ENCODE measurements around the gene FCGBP.

FCGBP gene

DNA sequence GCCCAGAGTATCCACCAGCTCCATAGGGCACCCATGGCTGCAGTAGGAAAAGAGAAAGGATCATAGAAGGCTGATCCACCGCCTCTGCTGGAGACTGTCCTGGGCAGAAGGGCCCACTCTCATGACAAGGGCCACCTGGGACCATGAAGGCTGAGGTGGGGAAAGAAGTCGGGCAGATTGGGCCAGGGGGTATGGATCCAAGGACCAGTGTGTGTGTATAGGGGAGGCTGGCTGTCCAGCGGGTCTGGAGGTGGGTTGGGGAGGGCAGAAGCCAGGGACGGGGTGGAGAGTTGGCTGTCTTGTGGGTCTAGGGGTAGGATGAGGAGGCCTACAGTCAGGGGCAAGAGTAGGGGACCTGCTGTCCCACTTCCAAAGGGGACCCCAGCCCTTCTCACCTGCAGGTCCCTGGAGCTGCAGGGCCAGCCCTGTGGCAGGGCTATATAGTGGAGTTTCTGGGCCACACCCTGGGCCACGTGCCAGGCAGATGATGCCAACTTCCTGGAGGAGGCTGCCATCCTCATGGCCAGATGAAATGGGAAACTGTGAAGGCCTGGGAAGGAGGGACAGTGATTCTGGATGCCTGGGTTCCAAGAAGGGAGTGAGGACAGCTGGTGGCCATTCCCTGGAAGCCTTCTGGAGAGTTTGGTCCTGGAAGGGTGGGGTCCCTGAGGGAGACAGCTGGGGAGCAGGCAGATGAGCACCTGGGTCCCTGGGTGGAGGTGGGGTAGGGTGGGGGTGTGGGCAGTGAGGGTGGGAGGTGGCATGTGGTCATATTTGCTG is at the start of gene FCGBP:
TSS of gene FCGBP (minus strand) at position 51 of the 780 bp plus-strand sequence.
- no peaks in the 10 kb centered on the region for H3K27me3 Mint-ChIP-seq
- H3K4me1 Mint-ChIP-seq = peaks cover 45% of the 10 kb centered on the region
- no peaks in the 10 kb centered on the region for H3K9me3 Mint-ChIP-seq
- DNase-seq (ENCODE audit: low spot score in 2 of 2) = no peak
- peaks cover 4% of the 10 kb centered on the region for H3K36me3 Mint-ChIP-seq (ENCODE audit: insufficient read depth)
- H3K27ac Mint-ChIP-seq (ENCODE audit: low read depth) = peak within 1 kb of the TSS; percentile 87
- no peak for ATAC-seq (replicated peaks; ENCODE audit: extremely low read depth, poor library complexity, severe bottlenecking)
- H3K4me3 Mint-ChIP-seq = peak within 1 kb of the TSS; percentile 36

DNA sequence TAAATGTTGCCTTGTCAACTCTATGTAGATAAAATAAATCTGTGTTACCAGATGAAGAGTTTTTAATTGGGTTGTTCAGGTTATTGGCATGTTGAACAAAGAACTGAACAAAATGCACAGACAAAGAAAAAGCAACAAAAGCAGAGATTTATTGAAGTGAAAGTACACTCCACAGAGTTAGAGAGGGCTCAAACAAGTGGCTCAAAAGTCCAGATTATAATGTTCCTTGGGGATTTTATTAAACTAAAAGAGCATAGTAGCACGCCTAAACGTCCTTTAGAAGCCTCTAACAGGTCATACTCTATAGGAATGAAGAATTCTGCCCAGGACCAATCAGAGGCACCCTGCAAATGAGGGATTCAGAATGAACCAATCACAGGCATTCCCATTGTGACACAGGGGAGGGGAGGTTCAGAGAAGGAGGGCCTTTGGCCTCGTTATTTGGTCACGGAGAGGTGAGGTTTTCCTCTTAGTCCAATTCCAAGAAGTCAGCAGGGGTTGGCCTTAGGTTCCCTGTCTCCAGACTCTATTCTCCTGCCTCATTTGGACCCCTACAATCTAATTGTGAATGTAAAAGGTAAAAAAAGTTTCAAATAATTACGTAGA is 49.4 kb upstream of the FCGBP start:
- Mint-ChIP-seq H3K27ac (ENCODE audit: low read depth) (no peak overlapping the region), H3K36me3 (ENCODE audit: insufficient read depth) (peaks cover 21% of the 10 kb centered on the region), H3K4me1 (peaks cover 10% of the 10 kb centered on the region), H3K27me3 (no peaks in the 10 kb centered on the region), H3K9me3 (peaks cover 12% of the 10 kb centered on the region), H3K4me3 (no peak overlapping the region)
- DNase-seq (ENCODE audit: low spot score in 2 of 2) (no peak), ATAC-seq (replicated peaks; ENCODE audit: extremely low read depth, poor library complexity, severe bottlenecking) (no peak)

DNA sequence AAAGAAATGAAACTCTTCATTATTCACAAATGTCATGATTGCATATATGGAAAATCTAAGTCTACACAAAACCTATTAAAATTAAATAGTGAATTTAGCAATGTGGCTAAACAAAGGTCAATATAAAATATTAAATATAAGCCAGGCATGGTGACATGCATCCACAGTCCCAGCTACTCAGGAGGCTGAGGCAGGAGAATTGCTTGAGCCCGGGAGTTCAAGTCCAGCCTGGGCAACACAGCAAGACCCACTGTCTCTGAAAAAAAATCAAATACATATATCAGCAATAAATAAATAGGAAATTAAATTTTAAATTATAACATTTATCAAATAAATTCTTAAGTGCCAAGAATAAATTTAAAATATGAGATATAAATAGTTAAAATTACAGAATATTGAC is 48.4 kb upstream of the FCGBP start:
- no peak overlapping the region for H3K27ac Mint-ChIP-seq (ENCODE audit: low read depth)
- no peak for ATAC-seq (replicated peaks; ENCODE audit: extremely low read depth, poor library complexity, severe bottlenecking)
- DNase-seq (ENCODE audit: low spot score in 2 of 2) = no peak
- H3K4me1 Mint-ChIP-seq = peaks cover 10% of the 10 kb centered on the region
- peaks cover 12% of the 10 kb centered on the region for H3K9me3 Mint-ChIP-seq
- no peak overlapping the region for H3K4me3 Mint-ChIP-seq
- no peaks in the 10 kb centered on the region for H3K27me3 Mint-ChIP-seq
- peaks cover 23% of the 10 kb centered on the region for H3K36me3 Mint-ChIP-seq (ENCODE audit: insufficient read depth)

DNA sequence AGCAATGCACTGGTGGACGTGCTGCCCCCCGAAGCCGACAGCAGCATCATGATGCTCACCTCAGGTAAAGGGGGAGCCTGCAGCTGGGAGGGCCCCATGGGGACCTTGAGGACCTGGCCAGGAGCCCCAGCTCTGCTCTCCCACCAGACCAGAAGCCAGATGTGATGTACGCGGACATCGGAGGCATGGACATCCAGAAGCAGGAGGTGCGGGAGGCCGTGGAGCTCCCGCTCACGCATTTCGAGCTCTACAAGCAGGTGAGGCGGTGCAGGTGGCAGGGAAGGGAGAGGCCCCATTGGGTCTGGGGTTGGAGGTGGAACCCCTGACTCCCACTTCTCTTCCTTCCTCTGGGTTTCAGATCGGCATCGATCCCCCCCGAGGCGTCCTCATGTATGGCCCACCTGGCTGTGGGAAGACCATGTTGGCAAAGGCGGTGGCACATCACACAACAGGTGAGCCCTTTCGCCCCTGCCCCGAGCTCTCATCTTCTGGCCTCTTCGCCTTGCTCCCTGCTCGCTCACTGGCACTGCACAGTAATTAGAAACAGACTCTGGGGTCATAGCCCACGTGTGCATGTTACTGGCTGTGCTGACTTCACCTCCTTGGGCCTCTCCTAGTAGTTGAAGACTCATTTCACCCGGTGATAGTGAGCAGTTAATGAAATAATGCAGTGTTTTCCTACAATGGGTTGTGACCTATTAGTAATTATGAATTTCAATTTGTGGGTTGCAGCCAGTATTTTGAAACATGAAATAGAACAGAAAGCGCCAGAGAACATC is 40.1 kb upstream of the FCGBP start:
- peaks cover 29% of the 10 kb centered on the region for H3K4me1 Mint-ChIP-seq
- H3K27ac Mint-ChIP-seq (ENCODE audit: low read depth) = no peak overlapping the region
- H3K27me3 Mint-ChIP-seq = no peaks in the 10 kb centered on the region
- no peak for DNase-seq (ENCODE audit: low spot score in 2 of 2)
- no peak for ATAC-seq (replicated peaks; ENCODE audit: extremely low read depth, poor library complexity, severe bottlenecking)
- peaks cover 57% of the 10 kb centered on the region for H3K36me3 Mint-ChIP-seq (ENCODE audit: insufficient read depth)
- H3K4me3 Mint-ChIP-seq = no peak overlapping the region
- H3K9me3 Mint-ChIP-seq = no peaks in the 10 kb centered on the region

DNA sequence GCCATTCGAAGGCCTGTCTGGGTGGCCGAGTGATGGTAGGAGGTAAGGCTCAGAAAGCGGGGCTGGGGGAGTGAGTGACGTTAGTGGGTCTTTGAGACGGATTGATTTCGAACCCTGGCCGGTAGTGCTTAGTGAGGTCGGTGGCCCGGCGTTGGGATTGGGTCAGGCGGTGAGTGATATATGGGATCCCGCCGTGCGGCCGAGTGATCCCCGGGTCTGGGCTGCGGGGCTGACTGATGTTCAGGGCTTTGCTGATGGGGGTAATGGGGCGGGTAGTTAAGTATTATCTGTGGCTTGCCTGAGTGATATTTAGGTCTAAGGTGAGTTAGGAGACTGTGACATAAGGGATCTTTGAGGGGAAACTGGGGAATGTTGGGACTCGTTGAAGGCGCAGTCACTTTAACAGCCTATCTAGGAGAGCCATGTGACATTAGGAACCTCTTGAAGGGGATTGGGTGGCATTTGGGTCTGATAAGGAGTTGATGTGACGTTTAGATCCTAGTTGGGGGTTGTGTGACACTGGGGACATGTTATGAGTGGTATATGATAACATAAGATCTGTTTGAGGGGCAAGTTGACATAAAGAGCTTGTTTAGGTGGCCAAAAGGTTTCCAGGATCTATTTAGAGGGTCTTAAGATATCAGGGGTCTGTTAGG is 37.1 kb upstream of the FCGBP start:
- H3K4me3 Mint-ChIP-seq = peak overlapping the region; percentile 97
- DNase-seq (ENCODE audit: low spot score in 2 of 2) (no peak), ATAC-seq (replicated peaks; ENCODE audit: extremely low read depth, poor library complexity, severe bottlenecking) (no peak)
- no peaks in the 10 kb centered on the region for H3K9me3 Mint-ChIP-seq
- H3K36me3 Mint-ChIP-seq (ENCODE audit: insufficient read depth) = peaks cover 44% of the 10 kb centered on the region
- H3K4me1 Mint-ChIP-seq = peaks cover 38% of the 10 kb centered on the region
- H3K27ac Mint-ChIP-seq (ENCODE audit: low read depth) = peak overlapping the region; percentile 98
- H3K27me3 Mint-ChIP-seq = no peaks in the 10 kb centered on the region

DNA sequence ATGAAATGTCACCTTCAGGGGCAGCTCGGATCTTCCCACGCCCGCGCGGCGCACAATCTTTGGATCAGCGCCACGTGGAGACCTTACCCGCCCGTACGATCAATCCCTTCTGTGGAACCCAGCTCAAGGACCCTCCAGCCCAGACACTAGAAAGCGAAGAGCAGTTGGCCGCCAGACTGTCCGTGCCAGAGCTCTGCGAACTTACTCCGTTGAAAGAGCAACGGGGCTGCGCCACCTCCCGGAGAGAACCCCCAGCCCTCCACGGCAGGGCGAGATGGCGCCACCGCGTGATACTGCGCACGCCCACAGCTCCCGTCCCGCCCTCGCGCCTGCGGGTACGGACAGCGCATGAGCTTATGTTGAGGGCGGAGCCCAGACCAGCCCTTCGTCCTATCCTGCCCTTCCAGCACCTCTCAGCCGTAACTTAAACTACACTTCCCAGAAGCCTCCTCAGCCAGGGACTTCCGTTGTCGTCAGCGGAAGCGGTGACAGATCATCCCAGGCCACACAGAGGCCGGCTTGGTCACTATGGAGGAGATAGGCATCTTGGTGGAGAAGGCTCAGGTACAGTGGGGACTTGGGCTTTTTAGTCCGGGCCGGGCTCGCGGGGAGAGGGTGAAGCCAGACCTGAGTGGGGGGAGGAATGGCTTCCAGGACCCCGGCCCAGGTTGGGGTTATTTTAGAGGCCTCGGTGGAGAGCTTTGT is 36.4 kb upstream of the FCGBP start, which contains the start of gene PSMC4:
TSS of gene PSMC4 (plus strand) at position 491 of the 705 bp plus-strand sequence. CDS start at position 529, 38 bp downstream.
- ATAC-seq (replicated peaks; ENCODE audit: extremely low read depth, poor library complexity, severe bottlenecking) = peak; percentile 99
- peaks cover 38% of the 10 kb centered on the region for H3K4me1 Mint-ChIP-seq

DNA sequence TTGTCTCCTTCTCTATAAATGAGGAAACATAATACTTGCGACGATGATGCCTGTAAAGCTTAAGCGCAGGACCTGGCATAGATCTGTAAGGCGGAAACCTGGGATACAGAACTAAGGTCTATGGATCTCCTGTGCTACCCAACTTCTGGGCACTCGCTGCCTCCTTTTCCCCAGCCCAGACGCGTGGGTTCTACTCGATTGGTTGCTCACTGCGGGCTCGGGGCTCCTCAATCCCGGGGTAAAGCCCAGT is 35.9 kb upstream of the FCGBP start:
- Mint-ChIP-seq H3K27ac (ENCODE audit: low read depth) (peak overlapping the region; percentile 98), H3K4me1 (peaks cover 38% of the 10 kb centered on the region)

More for the DNA sequence above, 36.4 kb upstream of the FCGBP start, which contains the start of gene PSMC4:
- Mint-ChIP-seq H3K27me3 (no peaks in the 10 kb centered on the region), H3K36me3 (ENCODE audit: insufficient read depth) (peaks cover 40% of the 10 kb centered on the region), H3K27ac (ENCODE audit: low read depth) (peak within 1 kb of the TSS; percentile 98), H3K9me3 (no peaks in the 10 kb centered on the region), H3K4me3 (peak within 1 kb of the TSS; percentile 97)
- DNase-seq (ENCODE audit: low spot score in 2 of 2) = peak; percentile 96 to 99

DNA sequence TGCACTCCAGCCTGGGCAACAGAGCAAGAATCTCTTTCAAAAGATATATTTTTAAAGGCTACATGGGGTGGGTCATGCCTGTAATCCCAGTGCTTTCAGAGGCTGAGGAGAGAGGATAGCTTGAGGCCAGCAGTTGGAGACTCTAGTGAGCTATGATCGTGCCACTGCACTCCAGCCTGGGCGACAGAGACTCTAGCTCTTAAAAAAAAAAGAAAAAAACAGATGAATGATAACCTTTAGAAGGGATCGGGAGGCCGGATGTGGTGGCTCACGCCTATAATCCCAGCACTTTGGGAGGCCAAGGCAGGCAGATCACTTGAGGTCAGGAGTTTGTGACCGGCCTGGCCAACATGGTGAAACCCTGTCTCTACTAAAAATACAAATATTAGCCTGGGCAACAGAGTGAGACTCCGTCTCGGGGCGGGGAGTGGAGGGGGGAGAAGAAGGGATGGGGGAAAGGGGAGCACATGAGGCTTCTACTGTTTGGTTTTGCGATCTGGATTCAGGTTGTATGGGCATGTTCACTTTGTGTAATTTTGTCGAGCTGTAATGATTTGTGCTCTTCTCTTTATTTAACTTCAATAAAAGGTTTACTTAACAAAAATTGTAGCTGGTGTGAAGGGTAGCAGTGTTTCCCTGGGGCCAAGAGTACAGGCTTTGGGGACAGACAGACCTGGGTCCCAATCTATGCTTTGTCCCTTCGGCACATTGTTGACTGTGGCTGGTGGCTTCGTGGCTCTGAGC is 35.4 kb upstream of the FCGBP start:
- no peak for DNase-seq (ENCODE audit: low spot score in 2 of 2)
- ATAC-seq (replicated peaks; ENCODE audit: extremely low read depth, poor library complexity, severe bottlenecking) = no peak
- Mint-ChIP-seq H3K27me3 (no peaks in the 10 kb centered on the region), H3K4me3 (peak overlapping the region; percentile 97), H3K36me3 (ENCODE audit: insufficient read depth) (peaks cover 32% of the 10 kb centered on the region), H3K9me3 (no peaks in the 10 kb centered on the region), H3K27ac (ENCODE audit: low read depth) (peak overlapping the region; percentile 98), H3K4me1 (peaks cover 38% of the 10 kb centered on the region)

More for the DNA sequence above, 35.9 kb upstream of the FCGBP start:
- Mint-ChIP-seq H3K9me3 (no peaks in the 10 kb centered on the region), H3K4me3 (peak overlapping the region; percentile 97), H3K36me3 (ENCODE audit: insufficient read depth) (peaks cover 35% of the 10 kb centered on the region), H3K27me3 (no peaks in the 10 kb centered on the region)
- DNase-seq (ENCODE audit: low spot score in 2 of 2) = no peak
- peak; percentile 15 for ATAC-seq (replicated peaks; ENCODE audit: extremely low read depth, poor library complexity, severe bottlenecking)

DNA sequence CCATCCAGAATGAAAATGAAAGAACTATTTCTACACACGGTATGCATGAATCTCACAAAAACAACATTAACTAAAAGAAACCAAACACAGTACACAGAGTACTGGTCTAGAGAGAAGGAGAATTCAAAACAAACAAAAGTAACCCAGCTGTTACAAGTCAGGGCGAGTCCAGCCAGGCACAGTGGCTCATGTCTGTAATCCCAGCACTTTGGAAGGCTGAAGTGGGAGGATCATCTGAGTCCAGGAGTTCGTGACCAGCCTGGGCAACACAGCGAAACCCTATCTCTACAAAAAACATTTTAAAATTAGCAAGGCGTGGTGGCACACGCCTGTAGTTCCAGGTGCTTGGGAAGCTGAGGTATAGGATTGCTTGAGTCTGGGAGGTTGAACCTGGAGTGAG is 34.8 kb upstream of the FCGBP start:
- DNase-seq (ENCODE audit: low spot score in 2 of 2) (no peak), ATAC-seq (replicated peaks; ENCODE audit: extremely low read depth, poor library complexity, severe bottlenecking) (no peak)
- Mint-ChIP-seq H3K27ac (ENCODE audit: low read depth) (peak overlapping the region; percentile 98), H3K9me3 (no peaks in the 10 kb centered on the region), H3K4me1 (peaks cover 38% of the 10 kb centered on the region), H3K4me3 (peak overlapping the region; percentile 97), H3K27me3 (no peaks in the 10 kb centered on the region), H3K36me3 (ENCODE audit: insufficient read depth) (peaks cover 26% of the 10 kb centered on the region)

DNA sequence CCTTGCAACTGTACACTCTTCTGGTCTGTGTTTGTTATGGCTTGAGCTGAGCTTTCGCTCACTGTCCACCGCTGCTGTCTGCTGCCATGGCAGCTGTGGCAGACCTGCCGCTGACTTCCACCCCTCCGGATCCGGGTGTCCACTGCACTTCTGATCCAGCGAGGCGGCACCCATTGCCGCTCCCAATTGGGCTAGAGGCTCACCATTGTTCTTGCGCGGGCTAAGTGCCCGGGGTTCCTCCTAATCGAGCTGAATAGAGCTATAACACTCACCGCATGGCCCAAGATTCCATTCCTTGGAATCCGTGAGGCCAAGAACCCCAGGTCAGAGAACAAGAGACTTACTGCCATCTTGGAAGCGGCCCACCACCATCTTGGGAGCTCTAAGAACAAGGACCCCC is 34.4 kb upstream of the FCGBP start:
- Mint-ChIP-seq H3K36me3 (ENCODE audit: insufficient read depth) (peaks cover 25% of the 10 kb centered on the region), H3K4me1 (peaks cover 36% of the 10 kb centered on the region), H3K27ac (ENCODE audit: low read depth) (peak overlapping the region; percentile 98), H3K9me3 (no peaks in the 10 kb centered on the region), H3K4me3 (peak overlapping the region; percentile 97), H3K27me3 (no peaks in the 10 kb centered on the region)
- ATAC-seq (replicated peaks; ENCODE audit: extremely low read depth, poor library complexity, severe bottlenecking) (no peak), DNase-seq (ENCODE audit: low spot score in 2 of 2) (no peak)

DNA sequence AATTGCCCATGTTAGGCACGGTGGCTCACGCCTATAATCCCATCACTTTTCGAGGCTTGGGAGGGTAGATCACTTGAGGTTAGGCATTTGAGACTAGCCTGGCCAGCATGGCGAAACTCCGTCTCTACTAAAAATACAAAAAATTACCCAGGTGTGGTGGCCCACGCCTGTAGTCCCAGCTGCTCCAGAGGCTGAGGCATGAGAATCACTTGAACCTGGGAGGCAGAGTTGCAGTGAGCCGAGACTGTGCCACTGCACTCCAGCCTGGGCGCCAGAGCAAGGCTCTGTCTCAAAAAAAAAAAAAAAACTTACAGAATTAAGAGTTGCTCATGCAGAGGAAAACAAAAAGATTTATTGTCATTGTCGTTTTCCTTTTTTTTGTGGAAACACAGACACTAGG is 33.1 kb upstream of the FCGBP start:
- no peak overlapping the region for H3K4me3 Mint-ChIP-seq
- DNase-seq (ENCODE audit: low spot score in 2 of 2) (no peak), ATAC-seq (replicated peaks; ENCODE audit: extremely low read depth, poor library complexity, severe bottlenecking) (no peak)
- peaks cover 31% of the 10 kb centered on the region for H3K4me1 Mint-ChIP-seq
- no peaks in the 10 kb centered on the region for H3K9me3 Mint-ChIP-seq
- H3K36me3 Mint-ChIP-seq (ENCODE audit: insufficient read depth) = peaks cover 16% of the 10 kb centered on the region
- H3K27me3 Mint-ChIP-seq = no peaks in the 10 kb centered on the region
- no peak overlapping the region for H3K27ac Mint-ChIP-seq (ENCODE audit: low read depth)

Data from central memory CD8-positive, alpha-beta T cell (primary cell).